ENCODE measurements around the gene PTEN.
A peak's percentile ranks its signal among the peaks of the same experiment; 100 is the strongest.
"Not testable (repeated sequence)": the region's sequence is repeated elsewhere in the genome, so short reads cannot be mapped to it uniquely, and the experiment has no call there.

Gene PTEN

GRCh38 chr10:87863053-87863943 lies at the start of gene PTEN, which contains the start of gene KLLN:
Gene PTEN, plus strand, starts transcription at chr10:87863625. Its CDS starts 845 bp downstream, at chr10:87864470.
Gene KLLN, minus strand, starts transcription at chr10:87863533. Its CDS starts 1,046 bp downstream, at chr10:87862487.
- peak; percentile 69 for DNase-seq (ENCODE audit: low read depth)

DNA sequence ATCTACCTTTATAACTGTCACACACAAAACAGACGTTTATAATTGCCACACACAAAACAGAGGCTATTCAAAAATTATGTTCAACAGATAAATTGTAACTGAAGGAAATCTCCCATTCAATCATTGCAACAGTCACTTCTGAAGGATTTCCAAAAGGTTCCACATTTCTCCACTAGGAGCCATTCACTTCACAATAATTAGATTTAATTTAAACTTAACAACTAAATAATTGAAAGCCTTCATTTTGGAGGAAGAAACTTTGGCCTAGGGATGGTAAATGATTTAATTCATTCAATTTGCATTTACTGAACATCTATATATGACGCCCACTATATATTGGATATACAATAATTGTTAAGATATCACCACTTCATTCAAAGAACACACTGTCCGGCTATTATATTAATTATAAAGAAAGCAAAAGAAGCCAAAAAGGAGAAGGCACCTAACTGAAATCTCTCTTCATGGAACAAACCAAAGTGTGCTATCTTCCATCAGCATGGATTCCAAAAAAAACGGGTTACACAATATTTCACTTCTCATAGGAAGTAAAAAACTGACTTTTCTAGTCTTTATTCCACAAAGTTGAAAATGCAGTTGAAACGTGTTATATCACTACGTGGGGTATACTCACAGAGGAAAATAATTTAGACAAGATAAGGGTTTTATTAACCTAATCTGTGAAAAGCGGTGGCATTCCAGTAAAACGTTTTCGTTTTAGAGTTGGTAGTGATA lies 47.1 kb upstream of the PTEN start:
- no peak for DNase-seq (ENCODE audit: low read depth)

DNA sequence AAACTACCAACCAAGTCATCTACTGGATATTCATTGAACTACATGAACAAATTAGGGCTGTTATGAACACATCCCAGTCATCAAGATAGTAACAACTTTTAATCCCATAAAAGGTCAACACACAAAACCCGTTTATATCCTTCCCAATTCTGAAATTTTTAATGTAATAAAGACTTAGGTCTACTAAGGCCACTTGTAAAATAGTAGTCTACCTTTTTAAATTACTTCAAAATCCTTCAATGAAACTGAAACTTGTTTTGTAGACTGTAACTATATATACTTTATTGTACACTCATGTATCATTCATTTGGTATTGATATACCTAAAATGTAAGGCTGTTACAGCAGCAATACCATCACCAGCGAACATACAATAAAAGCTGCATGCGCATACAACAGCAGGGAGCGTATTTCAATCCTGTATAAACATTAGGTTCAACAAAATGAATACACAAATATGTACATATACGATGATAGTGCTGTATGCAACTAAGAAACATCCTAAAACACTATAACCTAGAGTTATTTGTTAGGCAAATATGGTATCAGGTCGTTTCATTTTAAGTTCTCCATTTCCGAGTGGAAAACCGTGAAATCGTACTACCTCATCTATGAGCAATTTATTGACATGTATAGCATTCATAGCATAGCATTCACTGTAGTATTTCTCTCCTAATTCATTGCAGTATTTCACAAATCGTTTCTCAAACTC lies 46.4 kb upstream of the PTEN start:
- DNase-seq (ENCODE audit: low read depth) = no peak

GRCh38 chr10:87817609-87818504 lies 45.6 kb upstream of the PTEN start, which contains the start of gene ATAD1:
Gene ATAD1, minus strand, starts transcription at chr10:87818226. Its CDS starts 3,627 bp downstream, at chr10:87814599.
- DNase-seq (ENCODE audit: low read depth) = peak; percentile 85

DNA sequence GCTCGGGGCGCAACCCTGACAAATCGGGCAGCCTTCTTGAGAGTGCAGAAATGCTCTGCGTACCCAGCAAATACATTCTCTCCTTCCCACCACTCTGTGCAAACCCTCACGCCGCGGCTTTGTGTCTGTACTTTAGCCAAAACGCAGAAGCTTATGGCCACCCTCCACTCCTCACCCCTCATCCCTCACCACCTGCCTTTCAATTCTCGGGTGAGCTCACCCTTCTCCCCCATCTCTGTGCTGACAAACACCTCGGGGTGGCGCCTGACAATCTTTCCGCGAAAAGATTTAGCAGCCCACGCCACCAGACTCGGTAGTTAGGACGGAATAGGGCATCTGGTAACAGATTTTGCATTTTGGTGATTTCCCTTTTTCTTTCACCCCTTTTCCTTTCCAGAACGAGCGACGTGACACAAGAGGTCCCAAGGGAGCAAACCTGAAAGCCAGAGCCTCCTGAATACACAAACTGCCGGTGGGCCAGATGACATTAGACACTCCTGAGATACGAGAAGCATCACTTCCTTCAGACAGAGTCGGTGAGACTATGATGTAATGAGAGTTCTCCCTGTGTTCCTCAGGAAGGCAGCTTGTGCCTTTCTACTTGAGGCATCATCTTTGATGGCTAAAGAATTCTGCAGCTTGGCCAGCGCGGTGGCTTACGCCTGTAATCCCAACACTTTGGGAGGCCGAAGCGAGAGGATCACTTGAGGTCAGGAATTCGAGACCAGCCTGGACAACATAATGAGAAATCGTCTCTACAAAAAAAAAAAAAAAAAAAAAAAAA lies 44.7 kb upstream of the PTEN start:
- DNase-seq (ENCODE audit: low read depth) = peak; percentile 46

- DNase-seq (ENCODE audit: low read depth) = no peak
Observed at GRCh38 chr10:87819289-87819585, 44.2 kb upstream of the PTEN start.

- no peak for DNase-seq (ENCODE audit: low read depth)
Observed at GRCh38 chr10:87826653-87827052, 36.8 kb upstream of the PTEN start.

DNA sequence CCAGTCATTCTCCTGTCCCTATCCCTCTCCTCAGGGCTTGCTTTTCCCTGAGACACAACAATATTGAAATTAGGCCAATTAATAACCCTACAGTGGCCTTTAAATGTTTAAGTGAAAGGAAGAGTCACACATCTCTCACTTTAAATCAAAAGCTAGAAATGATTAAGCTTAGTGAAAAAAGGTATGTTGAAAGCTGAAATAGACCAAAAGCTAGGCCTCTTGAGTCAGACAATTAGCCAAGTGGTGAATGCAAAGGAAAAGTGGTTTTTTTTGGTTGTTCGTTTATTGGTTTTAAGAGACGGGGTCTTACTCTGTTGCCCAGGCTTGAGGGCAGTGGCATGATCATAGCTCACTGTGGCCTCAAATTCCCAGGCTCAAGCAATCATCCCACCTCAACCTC lies 35.7 kb upstream of the PTEN start:
- no peak for DNase-seq (ENCODE audit: low read depth)

- DNase-seq (ENCODE audit: low read depth) = not testable (repeated sequence)
Observed at GRCh38 chr10:87829051-87829450, 34.4 kb upstream of the PTEN start.

- DNase-seq (ENCODE audit: low read depth) = no peak
Observed at GRCh38 chr10:87829986-87830729, 33.3 kb upstream of the PTEN start.

GRCh38 chr10:87836098-87836497 lies 27.3 kb upstream of the PTEN start:
- DNase-seq (ENCODE audit: low read depth) = no peak

GRCh38 chr10:87837445-87837844 lies 26.0 kb upstream of the PTEN start:
- no peak for DNase-seq (ENCODE audit: low read depth)

DNA sequence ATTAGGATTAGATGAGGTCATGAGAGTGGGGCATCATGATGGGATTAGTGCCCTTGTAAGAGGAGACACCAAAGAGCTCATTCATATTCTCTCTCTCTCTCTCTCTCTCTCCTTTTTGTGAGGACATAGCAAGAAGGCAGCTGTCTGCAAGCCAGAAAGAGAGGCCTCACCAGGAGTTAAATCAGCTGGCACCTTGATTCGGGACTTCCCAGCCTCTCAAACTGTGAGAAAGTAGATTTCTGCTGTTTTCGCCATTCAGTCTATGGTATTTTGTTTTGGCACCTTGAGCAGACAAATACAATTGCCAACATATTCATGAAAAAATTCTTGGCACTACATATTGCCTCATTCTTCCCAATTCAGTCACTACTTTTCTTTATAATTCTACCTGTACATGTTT lies 24.8 kb upstream of the PTEN start:
- no peak for DNase-seq (ENCODE audit: low read depth)

GRCh38 chr10:87841186-87841585 lies 22.2 kb upstream of the PTEN start:
- no peak for DNase-seq (ENCODE audit: low read depth)

- no peak for DNase-seq (ENCODE audit: low read depth)
Observed at GRCh38 chr10:87842220-87842641, 21.2 kb upstream of the PTEN start.

DNA sequence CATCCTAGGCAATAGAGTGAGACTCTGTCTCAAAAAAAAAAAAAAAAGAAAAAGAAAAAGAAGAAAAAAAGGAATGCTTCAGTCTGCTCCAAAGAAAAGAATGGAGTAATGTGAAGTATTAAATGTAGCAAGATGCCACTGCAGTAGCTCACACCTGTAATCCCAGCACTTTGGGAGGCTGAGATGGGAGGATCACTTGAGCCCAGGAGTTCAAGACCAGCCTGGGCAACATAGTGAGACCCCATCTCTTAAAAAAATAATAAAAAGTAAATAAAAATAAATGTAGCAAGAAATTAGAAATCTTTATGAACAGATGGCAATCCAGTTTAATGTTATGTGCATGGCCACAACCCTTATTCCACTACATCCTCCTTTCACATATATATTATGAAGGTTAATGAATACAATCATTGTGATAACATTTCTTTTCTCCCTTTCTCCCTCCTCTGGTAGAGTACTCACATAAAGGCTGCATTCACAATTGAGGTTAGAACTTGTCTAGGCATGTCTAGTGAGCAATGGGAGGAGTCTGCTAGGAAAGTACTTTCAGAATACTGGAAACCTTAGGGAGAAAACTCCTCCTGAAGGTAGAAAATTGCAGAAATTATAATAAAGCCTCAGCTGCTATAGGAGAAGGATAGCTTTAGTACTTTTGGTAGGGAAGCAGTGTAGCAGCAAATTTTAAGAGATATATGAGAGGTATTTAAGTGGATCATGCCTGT lies 20.5 kb upstream of the PTEN start:
- DNase-seq (ENCODE audit: low read depth) = no peak

GRCh38 chr10:87843714-87844113 lies 19.7 kb upstream of the PTEN start:
- no peak for DNase-seq (ENCODE audit: low read depth)

GRCh38 chr10:87844837-87845623 lies 18.4 kb upstream of the PTEN start:
- DNase-seq (ENCODE audit: low read depth) = no peak

All from stimulated activated CD8-positive, alpha-beta memory T cell treated with anti-CD3 and anti-CD28 coated beads, Interleukin-12 subunit alpha, Interleukin-12 subunit beta, amount 100 ng/mL, for 4 hours (primary cell).